K562 (cell line): ENCODE measurements around the gene PPP4C. TPM values are rescaled to one million over a fixed set of nuclear protein-coding genes. Genes with fewer than 3 reads are reported as not detected.

Source experiments
- ARID1B ChIP-seq: fragments of 450-650 bp; IDR thresholded peaks from 2 replicates; pipeline ENCODE4 v1.6.1; 2016; ENCODE audit warnings: antibody characterized with exemption, mild to moderate bottlenecking, inconsistent platforms
- CBFA2T3 ChIP-seq: fragments of 450-650 bp; IDR thresholded peaks from 2 replicates; pipeline ENCODE4 v1.6.1; 2017
- HEY1 ChIP-seq: fragments of 250-450 bp; sonication (Bioruptor Pico); IDR thresholded peaks from 2 replicates; pipeline ENCODE4 v1.5.0; 2020; ENCODE audit warnings: mild to moderate bottlenecking, moderate library complexity, borderline replicate concordance
- NR2C2 ChIP-seq, 2 experiments: fragments of 200-800 bp in 1 of 2; sonication (Bioruptor generic) in 1 of 2; sonication (generic) in 1 of 2; formaldehyde crosslinking in 1 of 2; IDR thresholded peaks; 2 replicates each; pipeline versions ENCODE4 v1.6.1 to v1.8.0; 2016 to 2022; ENCODE audit warnings: mild to moderate bottlenecking in 1 of 2, missing compliant biosample characterization in 1 of 2, missing genetic modification characterization in 1 of 2, missing genetic modification reagents in 1 of 2
- PML ChIP-seq: IDR thresholded peaks from 2 replicates; pipeline ENCODE4 v1.6.1; 2012; ENCODE audit warnings: low read length, inconsistent platforms
- RCOR1 ChIP-seq, 2 experiments: IDR thresholded peaks; 2 replicates each; pipeline ENCODE4 v1.6.1; 2012; ENCODE audit warnings: low read depth in 2 of 2, low read length in 2 of 2, borderline replicate concordance in 1 of 2, improper control_type of control experiment in 1 of 2
- ZBTB8A ChIP-seq: fragments of 450-650 bp; IDR thresholded peaks from 2 replicates; pipeline ENCODE4 v1.6.1; 2018; ENCODE audit warnings: mild to moderate bottlenecking, moderate library complexity; ENCODE audit not compliant: partially characterized antibody
- ZNF121 ChIP-seq: sonication (generic); formaldehyde crosslinking; conservative IDR thresholded peaks from 2 replicates; pipeline ENCODE4 v1.8.0; 2022; ENCODE audit warnings: missing genetic modification reagents
- ZNF668 ChIP-seq: fragments of 250-450 bp; sonication (Bioruptor Pico); IDR thresholded peaks from 2 replicates; pipeline ENCODE4 v1.8.0; 2022; ENCODE audit warnings: mild to moderate bottlenecking, inconsistent platforms
- ZSCAN29 ChIP-seq: fragments of 450-650 bp; IDR thresholded peaks from 2 replicates; pipeline ENCODE4 v1.6.1; 2017
- polyA plus RNA-seq, 8 experiments: library from polyadenylated mRNA; depleted of rRNA in 4 of 8; stranded (reverse) in 5 of 8; unstranded in 3 of 8; fragments of >200 nt; fragmentation: Nextera tagmentation in 2 of 8; fragmentation: Illumina TruSeq in 1 of 8; extraction: Ambion mirVana in 2 of 8; extraction: Trizol in 1 of 8; gene quantifications; 2 replicates each; pipeline versions ENCODE4 v1.2.1 to v1.2.3, GENCODE V29; 2011 to 2014; ENCODE audit warnings: inconsistent platforms in 1 of 8, missing spikeins in 1 of 8
- total RNA-seq, 7 experiments: library from RNA; depleted of rRNA in 6 of 7; stranded (reverse); fragments of >200 nt in 6 of 7; fragmentation: Illumina TruSeq in 2 of 7; extraction: Trizol in 2 of 7; gene quantifications; 2 replicates each; pipeline versions ENCODE4 v1.2.1 to v1.2.3, GENCODE V29; 2011 to 2021; ENCODE audit warnings: low replicate concordance in 1 of 7
- TF ChIP-seq, protein P1 (sequence below), 2 experiments: fragments of 450-650 bp in 1 of 2; sonication (generic) in 1 of 2; formaldehyde crosslinking in 1 of 2; IDR thresholded peaks; 2 replicates each; pipeline versions ENCODE4 v1.7.1 to v1.9.0; 2016 to 2022; ENCODE audit warnings: inconsistent platforms in 1 of 2, mild to moderate bottlenecking in 1 of 2, missing genetic modification reagents in 1 of 2
- TF ChIP-seq, protein P2 (sequence below): fragments of 450-650 bp; formaldehyde crosslinking; IDR thresholded peaks from 2 replicates; pipeline ENCODE4 v1.4.0; 2020; ENCODE audit warnings: mild to moderate bottlenecking, mixed read lengths
- TF ChIP-seq, protein P3 (sequence below): sonication (generic); formaldehyde crosslinking; IDR thresholded peaks from 2 replicates; pipeline ENCODE4 v1.8.0; 2022; ENCODE audit warnings: missing genetic modification reagents, mild to moderate bottlenecking, moderate library complexity, borderline replicate concordance
- TF ChIP-seq, protein P4 (sequence below): fragments of 450-650 bp; IDR thresholded peaks from 2 replicates; pipeline ENCODE4 v1.6.1; 2016; ENCODE audit warnings: antibody characterized with exemption

Gene PPP4C
- total and polyA plus RNA-seq, 9 of the 15 experiments (the other 6 are each of a cell fraction or from before 2014, with no cell fraction given): 3.5 to 183 (median 131) TPM

GRCh38 chr16:30094541-30095165 lies 18.9 kb downstream of the PPP4C start (continued):
- TF ChIP-seq, protein P1, sequence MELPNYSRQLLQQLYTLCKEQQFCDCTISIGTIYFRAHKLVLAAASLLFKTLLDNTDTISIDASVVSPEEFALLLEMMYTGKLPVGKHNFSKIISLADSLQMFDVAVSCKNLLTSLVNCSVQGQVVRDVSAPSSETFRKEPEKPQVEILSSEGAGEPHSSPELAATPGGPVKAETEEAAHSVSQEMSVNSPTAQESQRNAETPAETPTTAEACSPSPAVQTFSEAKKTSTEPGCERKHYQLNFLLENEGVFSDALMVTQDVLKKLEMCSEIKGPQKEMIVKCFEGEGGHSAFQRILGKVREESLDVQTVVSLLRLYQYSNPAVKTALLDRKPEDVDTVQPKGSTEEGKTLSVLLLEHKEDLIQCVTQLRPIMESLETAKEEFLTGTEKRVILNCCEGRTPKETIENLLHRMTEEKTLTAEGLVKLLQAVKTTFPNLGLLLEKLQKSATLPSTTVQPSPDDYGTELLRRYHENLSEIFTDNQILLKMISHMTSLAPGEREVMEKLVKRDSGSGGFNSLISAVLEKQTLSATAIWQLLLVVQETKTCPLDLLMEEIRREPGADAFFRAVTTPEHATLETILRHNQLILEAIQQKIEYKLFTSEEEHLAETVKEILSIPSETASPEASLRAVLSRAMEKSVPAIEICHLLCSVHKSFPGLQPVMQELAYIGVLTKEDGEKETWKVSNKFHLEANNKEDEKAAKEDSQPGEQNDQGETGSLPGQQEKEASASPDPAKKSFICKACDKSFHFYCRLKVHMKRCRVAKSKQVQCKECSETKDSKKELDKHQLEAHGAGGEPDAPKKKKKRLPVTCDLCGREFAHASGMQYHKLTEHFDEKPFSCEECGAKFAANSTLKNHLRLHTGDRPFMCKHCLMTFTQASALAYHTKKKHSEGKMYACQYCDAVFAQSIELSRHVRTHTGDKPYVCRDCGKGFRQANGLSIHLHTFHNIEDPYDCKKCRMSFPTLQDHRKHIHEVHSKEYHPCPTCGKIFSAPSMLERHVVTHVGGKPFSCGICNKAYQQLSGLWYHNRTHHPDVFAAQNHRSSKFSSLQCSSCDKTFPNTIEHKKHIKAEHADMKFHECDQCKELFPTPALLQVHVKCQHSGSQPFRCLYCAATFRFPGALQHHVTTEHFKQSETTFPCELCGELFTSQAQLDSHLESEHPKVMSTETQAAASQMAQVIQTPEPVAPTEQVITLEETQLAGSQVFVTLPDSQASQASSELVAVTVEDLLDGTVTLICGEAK (IDR thresholded peaks at IDR 0.05): no peak
- TF ChIP-seq, protein P1 (CRISPR knock-in tag; IDR thresholded peaks at IDR 0.05): no peak
- no peak for TF ChIP-seq ZNF121
- peak; percentile 28; the same call in 1 of the 2 replicates for TF ChIP-seq ARID1B
- no peak for TF ChIP-seq PML
- no peak for TF ChIP-seq ZNF668 (CRISPR knock-in tag)
- TF ChIP-seq, protein P2, sequence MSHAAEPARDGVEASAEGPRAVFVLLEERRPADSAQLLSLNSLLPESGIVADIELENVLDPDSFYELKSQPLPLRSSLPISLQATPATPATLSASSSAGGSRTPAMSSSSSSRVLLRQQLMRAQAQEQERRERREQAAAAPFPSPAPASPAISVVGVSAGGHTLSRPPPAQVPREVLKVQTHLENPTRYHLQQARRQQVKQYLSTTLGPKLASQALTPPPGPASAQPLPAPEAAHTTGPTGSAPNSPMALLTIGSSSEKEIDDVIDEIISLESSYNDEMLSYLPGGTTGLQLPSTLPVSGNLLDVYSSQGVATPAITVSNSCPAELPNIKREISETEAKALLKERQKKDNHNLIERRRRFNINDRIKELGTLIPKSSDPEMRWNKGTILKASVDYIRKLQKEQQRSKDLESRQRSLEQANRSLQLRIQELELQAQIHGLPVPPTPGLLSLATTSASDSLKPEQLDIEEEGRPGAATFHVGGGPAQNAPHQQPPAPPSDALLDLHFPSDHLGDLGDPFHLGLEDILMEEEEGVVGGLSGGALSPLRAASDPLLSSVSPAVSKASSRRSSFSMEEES (CRISPR knock-in tag): no peak
- TF ChIP-seq ZSCAN29: no peak
- TF ChIP-seq NR2C2 (CRISPR knock-in tag; IDR thresholded peaks at IDR 0.05): peak; percentile 84
- TF ChIP-seq NR2C2 (tag; IDR thresholded peaks at IDR 0.05): peak; percentile 86
- TF ChIP-seq, protein P3, sequence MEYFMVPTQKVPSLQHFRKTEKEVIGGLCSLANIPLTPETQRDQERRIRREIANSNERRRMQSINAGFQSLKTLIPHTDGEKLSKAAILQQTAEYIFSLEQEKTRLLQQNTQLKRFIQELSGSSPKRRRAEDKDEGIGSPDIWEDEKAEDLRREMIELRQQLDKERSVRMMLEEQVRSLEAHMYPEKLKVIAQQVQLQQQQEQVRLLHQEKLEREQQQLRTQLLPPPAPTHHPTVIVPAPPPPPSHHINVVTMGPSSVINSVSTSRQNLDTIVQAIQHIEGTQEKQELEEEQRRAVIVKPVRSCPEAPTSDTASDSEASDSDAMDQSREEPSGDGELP: peak; percentile 22; the same call in 1 of the 2 replicates
- no peak for TF ChIP-seq HEY1 (CRISPR knock-in tag)
- peak in 1 of 2 experiments; percentile 49; a peak in 1 of 4 replicates for TF ChIP-seq RCOR1 (IDR thresholded peaks at IDR 0.05; ENCODE audit: borderline replicate concordance in 1 of 2, low read depth in 2 of 2, low read length in 2 of 2)
- TF ChIP-seq ZBTB8A: no peak
- TF ChIP-seq, protein P4, sequence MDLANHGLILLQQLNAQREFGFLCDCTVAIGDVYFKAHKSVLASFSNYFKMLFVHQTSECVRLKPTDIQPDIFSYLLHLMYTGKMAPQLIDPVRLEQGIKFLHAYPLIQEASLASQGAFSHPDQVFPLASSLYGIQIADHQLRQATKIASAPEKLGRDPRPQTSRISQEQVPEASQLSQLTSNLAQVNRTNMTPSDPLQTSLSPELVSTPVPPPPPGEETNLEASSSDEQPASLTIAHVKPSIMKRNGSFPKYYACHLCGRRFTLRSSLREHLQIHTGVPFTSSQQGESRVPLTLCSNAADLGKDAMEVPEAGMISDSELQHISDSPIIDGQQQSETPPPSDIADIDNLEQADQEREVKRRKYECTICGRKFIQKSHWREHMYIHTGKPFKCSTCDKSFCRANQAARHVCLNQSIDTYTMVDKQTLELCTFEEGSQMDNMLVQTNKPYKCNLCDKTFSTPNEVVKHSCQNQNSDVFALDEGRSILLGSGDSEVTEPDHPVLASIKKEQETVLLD: 0 out of 2 replicates have a peak, but pooled peaks have one; percentile 21
- peak; percentile 56 for TF ChIP-seq CBFA2T3
